ENCODE data around the gene ETV3L.
"Not testable (repeated sequence)": the region's sequence is repeated elsewhere in the genome, so short reads cannot be mapped to it uniquely, and the experiment has no call there.

Gene ETV3L

GRCh38 chr1:157104598-157105293 lies 5.1 kb upstream of the ETV3L start:
- peak; percentile 36 for DNase-seq

- no peak for DNase-seq
Observed at GRCh38 chr1:157103268-157103667, 3.7 kb upstream of the ETV3L start.

GRCh38 chr1:157101149-157101548 lies 1.5 kb upstream of the ETV3L start:
- DNase-seq: no peak

- not testable (repeated sequence) for DNase-seq
Observed at GRCh38 chr1:157098987-157099632, 498 bp downstream of the ETV3L start.

GRCh38 chr1:157098519-157098918 lies 1.1 kb downstream of the ETV3L start:
- DNase-seq: no peak

GRCh38 chr1:157097692-157098091 lies 1.9 kb downstream of the ETV3L start:
- no peak for DNase-seq

- DNase-seq: no peak
Observed at GRCh38 chr1:157096881-157097280, 2.7 kb downstream of the ETV3L start.

- no peak for DNase-seq
Observed at GRCh38 chr1:157095551-157095950, 4.1 kb downstream of the ETV3L start.

GRCh38 chr1:157095091-157095490 lies 4.5 kb downstream of the ETV3L start:
- DNase-seq: no peak

- no peak for DNase-seq
Observed at GRCh38 chr1:157092831-157093230, 6.8 kb downstream of the ETV3L start.

- DNase-seq: no peak
Observed at GRCh38 chr1:157091668-157092273, 7.8 kb downstream of the ETV3L start.

GRCh38 chr1:157091186-157091585 lies 8.4 kb downstream of the ETV3L start:
- no peak for DNase-seq

- no peak for DNase-seq
Observed at GRCh38 chr1:157090771-157091170, 8.8 kb downstream of the ETV3L start.

- peak; percentile 96 for DNase-seq
Observed at GRCh38 chr1:157090196-157090647, 9.4 kb downstream of the ETV3L start.

GRCh38 chr1:157089789-157090188 lies 9.8 kb downstream of the ETV3L start:
- no peak for DNase-seq

GRCh38 chr1:157088607-157089006 lies 11.0 kb downstream of the ETV3L start:
- DNase-seq: no peak

- no peak for DNase-seq
Observed at GRCh38 chr1:157087030-157087429, 12.6 kb downstream of the ETV3L start.

GRCh38 chr1:157086299-157086698 lies 13.3 kb downstream of the ETV3L start:
- no peak for DNase-seq

GRCh38 chr1:157085421-157085820 lies 14.2 kb downstream of the ETV3L start:
- DNase-seq: peak; percentile 76

- DNase-seq: no peak
Observed at GRCh38 chr1:157084720-157085119, 14.9 kb downstream of the ETV3L start.

- no peak for DNase-seq
Observed at GRCh38 chr1:157081707-157082106, 17.9 kb downstream of the ETV3L start.

GRCh38 chr1:157080714-157081113 lies 18.9 kb downstream of the ETV3L start:
- DNase-seq: no peak

- DNase-seq: no peak
Observed at GRCh38 chr1:157077394-157077793, 22.2 kb downstream of the ETV3L start.

Measured in suppressor macrophage treated with lipopolysaccharide for 4 hours (primary cell).